Measurements from ENCODE around the gene SFTPD.

DNA sequence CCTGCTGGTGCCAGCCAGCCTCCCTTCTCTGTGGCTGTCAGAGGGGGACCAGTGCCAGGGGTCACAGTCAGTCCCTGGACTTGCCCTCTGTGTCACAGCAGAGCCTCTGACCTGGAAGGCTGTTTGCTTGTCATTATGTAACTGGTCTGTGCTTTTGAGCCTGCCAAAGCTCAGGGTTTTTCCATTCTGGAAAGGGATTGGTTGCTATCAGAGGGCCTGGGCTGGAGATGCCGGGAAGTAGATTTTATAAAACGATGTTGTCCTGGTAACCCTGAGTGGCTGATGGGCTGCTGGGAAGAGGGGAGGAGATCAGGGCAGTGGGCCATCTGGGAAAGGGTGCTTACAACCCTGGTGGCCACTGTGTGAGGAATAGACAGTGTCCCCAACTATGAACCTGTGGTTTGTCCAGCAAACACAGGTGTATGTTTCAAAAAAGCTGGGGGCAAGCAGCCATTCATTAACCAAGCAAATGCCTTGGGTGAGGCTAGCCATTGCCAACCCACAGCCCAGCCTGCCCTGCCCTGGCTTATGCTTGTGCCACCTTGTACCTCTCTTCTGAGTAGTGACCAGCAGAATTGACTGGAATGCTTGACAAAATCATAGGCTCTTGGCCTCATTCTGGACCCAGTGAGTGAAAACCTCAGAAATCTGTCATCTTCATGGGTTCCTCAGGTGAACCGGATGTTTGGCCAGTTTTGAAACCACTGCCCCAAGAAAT, 21.6 kb downstream of the SFTPD start:
- TF ChIP-seq, protein P1, sequence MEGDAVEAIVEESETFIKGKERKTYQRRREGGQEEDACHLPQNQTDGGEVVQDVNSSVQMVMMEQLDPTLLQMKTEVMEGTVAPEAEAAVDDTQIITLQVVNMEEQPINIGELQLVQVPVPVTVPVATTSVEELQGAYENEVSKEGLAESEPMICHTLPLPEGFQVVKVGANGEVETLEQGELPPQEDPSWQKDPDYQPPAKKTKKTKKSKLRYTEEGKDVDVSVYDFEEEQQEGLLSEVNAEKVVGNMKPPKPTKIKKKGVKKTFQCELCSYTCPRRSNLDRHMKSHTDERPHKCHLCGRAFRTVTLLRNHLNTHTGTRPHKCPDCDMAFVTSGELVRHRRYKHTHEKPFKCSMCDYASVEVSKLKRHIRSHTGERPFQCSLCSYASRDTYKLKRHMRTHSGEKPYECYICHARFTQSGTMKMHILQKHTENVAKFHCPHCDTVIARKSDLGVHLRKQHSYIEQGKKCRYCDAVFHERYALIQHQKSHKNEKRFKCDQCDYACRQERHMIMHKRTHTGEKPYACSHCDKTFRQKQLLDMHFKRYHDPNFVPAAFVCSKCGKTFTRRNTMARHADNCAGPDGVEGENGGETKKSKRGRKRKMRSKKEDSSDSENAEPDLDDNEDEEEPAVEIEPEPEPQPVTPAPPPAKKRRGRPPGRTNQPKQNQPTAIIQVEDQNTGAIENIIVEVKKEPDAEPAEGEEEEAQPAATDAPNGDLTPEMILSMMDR (IDR thresholded peaks at IDR 0.05; ENCODE audit: low read depth, low read length, poor library complexity, severe bottlenecking), result no peak
- no peak for TF ChIP-seq EZH2phosphoT487 (IDR thresholded peaks at IDR 0.05; ENCODE audit: borderline replicate concordance, low read length)
